DMS153 treated with DMSO at 0.1 percent for 48 hours (cell line): Measurements from ENCODE around the gene BICRA.
"Not testable (repeated sequence)": the region's sequence is repeated elsewhere in the genome, so short reads cannot be mapped to it uniquely, and the experiment has no call there.

Experiments
- DNase-seq: peaks from one replicate; lab custom pipeline; 2025; ENCODE audit not compliant: unreplicated experiment; lab: John Stamatoyannopoulos, UW

Gene BICRA

GRCh38 chr19:47740866-47741519 is 132.1 kb downstream of the BICRA start:
- no peak for DNase-seq

- no peak for DNase-seq
These were observed 132.7 kb downstream of the BICRA start for GRCh38 chr19:47741544-47742140.

GRCh38 chr19:47742634-47743033 is 133.7 kb downstream of the BICRA start:
- DNase-seq, result no peak

- peak; percentile 89 for DNase-seq
These were observed 136.3 kb downstream of the BICRA start, which contains the start of gene NOP53 for GRCh38 chr19:47745010-47745901. NOP53 (plus strand) TSS chr19:47745546; CDS start chr19:47745560, 14 bp downstream.

GRCh38 chr19:47746129-47746528 is 137.2 kb downstream of the BICRA start:
- DNase-seq, result not testable (repeated sequence)

GRCh38 chr19:47749326-47749725 is 140.4 kb downstream of the BICRA start:
- DNase-seq, result no peak

GRCh38 chr19:47750752-47751151 is 141.8 kb downstream of the BICRA start:
- no peak for DNase-seq

GRCh38 chr19:47752440-47753211 is 143.7 kb downstream of the BICRA start:
- DNase-seq, result no peak
